ENCODE results near the gene NAPB. TPM values are rescaled to one million over a fixed set of nuclear protein-coding genes. Genes with fewer than 3 reads are reported as not detected.

Gene NAPB
- total RNA-seq, 1 experiment from 2014 or later = 5.8 TPM

DNA sequence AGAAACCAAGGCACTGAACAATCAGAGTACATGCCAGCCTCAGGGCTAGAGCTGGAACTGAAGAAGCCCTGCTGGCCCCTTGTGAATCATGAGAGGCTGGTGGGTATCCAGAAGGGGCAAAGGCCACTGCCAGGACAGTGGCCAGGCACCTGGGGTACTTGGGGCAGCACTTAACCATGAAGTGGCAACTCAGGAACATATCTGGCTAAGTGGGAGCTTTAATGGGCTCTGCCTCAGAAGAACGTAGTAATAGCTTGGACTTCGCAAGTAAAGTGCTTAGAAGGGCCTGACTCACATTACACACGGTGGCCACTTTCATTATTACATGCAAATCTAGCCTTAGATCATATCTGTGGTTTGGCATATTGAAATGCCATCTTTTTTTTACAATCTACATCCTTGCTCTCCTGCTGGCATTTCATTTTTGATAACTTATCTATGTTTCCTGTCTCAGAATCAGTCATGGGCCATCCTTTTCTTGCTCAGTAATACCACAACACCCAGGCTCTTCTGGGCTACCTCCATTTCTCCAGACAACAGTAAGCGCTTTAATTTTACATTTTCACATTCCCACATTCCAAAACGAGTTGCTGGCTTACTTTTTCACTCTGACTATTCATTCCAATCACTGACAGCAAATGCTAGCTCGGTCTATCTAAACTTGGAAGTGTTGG, 21.6 kb downstream of the NAPB start:
- ATAC-seq (no peak), DNase-seq (ENCODE audit: low read depth, low spot score) (no peak)
- no peaks in the 10 kb centered on the region for H3K27me3 ChIP-seq (ENCODE audit: control insufficient read depth, insufficient read depth, low read length)
- no peak overlapping the region for H3K4me3 ChIP-seq (ENCODE audit: low read depth in 2 of 2, low read length in 2 of 2)
- in situ Hi-C loops (cut with HindIII; ENCODE audit: low pct_unique_long_range_greater_than_20kb, low sequenced_read_pairs) = no loop called here
- intact Hi-C loops (cut with micrococcal nuclease; ENCODE audit: unreplicated experiment) = no loop called here
- H3K36me3 ChIP-seq (ENCODE audit: control insufficient read depth, insufficient read depth, low read length) = no peaks in the 10 kb centered on the region; the same call in 1 of the 2 replicates
- CTCF ChIA-PET = no interaction called here
- BruUV-seq (replicated peaks) = no TSS peak
- H3K9me3 ChIP-seq (ENCODE audit: control insufficient read depth, insufficient read depth, low read depth, low read length) = no peaks in the 10 kb centered on the region
- no peaks in the 10 kb centered on the region for H3K4me1 ChIP-seq (ENCODE audit: control insufficient read depth, insufficient read depth, low read length)
- TF ChIP-seq, protein P1, sequence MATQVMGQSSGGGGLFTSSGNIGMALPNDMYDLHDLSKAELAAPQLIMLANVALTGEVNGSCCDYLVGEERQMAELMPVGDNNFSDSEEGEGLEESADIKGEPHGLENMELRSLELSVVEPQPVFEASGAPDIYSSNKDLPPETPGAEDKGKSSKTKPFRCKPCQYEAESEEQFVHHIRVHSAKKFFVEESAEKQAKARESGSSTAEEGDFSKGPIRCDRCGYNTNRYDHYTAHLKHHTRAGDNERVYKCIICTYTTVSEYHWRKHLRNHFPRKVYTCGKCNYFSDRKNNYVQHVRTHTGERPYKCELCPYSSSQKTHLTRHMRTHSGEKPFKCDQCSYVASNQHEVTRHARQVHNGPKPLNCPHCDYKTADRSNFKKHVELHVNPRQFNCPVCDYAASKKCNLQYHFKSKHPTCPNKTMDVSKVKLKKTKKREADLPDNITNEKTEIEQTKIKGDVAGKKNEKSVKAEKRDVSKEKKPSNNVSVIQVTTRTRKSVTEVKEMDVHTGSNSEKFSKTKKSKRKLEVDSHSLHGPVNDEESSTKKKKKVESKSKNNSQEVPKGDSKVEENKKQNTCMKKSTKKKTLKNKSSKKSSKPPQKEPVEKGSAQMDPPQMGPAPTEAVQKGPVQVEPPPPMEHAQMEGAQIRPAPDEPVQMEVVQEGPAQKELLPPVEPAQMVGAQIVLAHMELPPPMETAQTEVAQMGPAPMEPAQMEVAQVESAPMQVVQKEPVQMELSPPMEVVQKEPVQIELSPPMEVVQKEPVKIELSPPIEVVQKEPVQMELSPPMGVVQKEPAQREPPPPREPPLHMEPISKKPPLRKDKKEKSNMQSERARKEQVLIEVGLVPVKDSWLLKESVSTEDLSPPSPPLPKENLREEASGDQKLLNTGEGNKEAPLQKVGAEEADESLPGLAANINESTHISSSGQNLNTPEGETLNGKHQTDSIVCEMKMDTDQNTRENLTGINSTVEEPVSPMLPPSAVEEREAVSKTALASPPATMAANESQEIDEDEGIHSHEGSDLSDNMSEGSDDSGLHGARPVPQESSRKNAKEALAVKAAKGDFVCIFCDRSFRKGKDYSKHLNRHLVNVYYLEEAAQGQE (IDR thresholded peaks at IDR 0.05; ENCODE audit: insufficient read depth in 1 of 2, low read depth in 2 of 2, low read length in 1 of 2) = no peak
- no peak for TF ChIP-seq SIN3A (IDR thresholded peaks at IDR 0.05; ENCODE audit: borderline replicate concordance, insufficient read depth, low read depth, low read length)
- TF ChIP-seq, protein P2, sequence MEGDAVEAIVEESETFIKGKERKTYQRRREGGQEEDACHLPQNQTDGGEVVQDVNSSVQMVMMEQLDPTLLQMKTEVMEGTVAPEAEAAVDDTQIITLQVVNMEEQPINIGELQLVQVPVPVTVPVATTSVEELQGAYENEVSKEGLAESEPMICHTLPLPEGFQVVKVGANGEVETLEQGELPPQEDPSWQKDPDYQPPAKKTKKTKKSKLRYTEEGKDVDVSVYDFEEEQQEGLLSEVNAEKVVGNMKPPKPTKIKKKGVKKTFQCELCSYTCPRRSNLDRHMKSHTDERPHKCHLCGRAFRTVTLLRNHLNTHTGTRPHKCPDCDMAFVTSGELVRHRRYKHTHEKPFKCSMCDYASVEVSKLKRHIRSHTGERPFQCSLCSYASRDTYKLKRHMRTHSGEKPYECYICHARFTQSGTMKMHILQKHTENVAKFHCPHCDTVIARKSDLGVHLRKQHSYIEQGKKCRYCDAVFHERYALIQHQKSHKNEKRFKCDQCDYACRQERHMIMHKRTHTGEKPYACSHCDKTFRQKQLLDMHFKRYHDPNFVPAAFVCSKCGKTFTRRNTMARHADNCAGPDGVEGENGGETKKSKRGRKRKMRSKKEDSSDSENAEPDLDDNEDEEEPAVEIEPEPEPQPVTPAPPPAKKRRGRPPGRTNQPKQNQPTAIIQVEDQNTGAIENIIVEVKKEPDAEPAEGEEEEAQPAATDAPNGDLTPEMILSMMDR (IDR thresholded peaks at IDR 0.05) = no peak
- TF ChIP-seq POLR2AphosphoS5 (IDR thresholded peaks at IDR 0.05; ENCODE audit: low read depth, low read length) = no peak
- no peak for TF ChIP-seq TCF7L2 (IDR thresholded peaks at IDR 0.05; ENCODE audit: low read depth, low read length)
- no peak overlapping the region for H3K27ac ChIP-seq (ENCODE audit: low read length)
- POLR2A ChIA-PET = no interaction called here

DNA sequence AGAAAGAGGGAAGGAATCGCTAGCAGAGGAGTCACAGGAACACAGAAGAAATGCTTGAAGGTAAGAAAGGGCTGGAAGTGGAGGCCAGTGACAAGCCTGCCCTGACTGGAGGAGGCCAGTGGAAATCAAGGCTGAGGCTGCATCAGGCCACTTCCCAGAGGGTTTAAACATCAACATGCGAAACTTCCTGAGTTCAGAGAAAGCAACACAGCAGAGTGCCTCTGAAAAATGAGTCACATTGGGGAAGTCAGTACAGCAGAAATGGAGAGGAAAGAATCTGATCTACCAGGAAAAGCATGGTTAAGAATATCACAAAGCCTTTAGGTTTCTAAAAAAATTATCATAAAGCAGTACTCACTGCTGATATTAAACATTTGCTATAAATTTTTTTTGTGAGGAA, 23.3 kb downstream of the NAPB start:
- Histone ChIP-seq H3K4me3 (ENCODE audit: low read depth in 2 of 2, low read length in 2 of 2) (no peak overlapping the region), H3K27ac (ENCODE audit: low read length) (no peak overlapping the region), H3K9me3 (ENCODE audit: control insufficient read depth, insufficient read depth, low read depth, low read length) (no peaks in the 10 kb centered on the region), H3K4me1 (ENCODE audit: control insufficient read depth, insufficient read depth, low read length) (no peaks in the 10 kb centered on the region), H3K27me3 (ENCODE audit: control insufficient read depth, insufficient read depth, low read length) (no peaks in the 10 kb centered on the region), H3K36me3 (ENCODE audit: control insufficient read depth, insufficient read depth, low read length) (no peaks in the 10 kb centered on the region; the same call in 1 of the 2 replicates)
- POLR2A ChIA-PET = no interaction called here
- no TSS peak for BruUV-seq (replicated peaks)
- ATAC-seq (no peak), DNase-seq (ENCODE audit: low read depth, low spot score) (no peak)
- CTCF ChIA-PET = no interaction called here
- TF ChIP-seq, protein P2 (IDR thresholded peaks at IDR 0.05) = no peak
- TF ChIP-seq POLR2AphosphoS5 (IDR thresholded peaks at IDR 0.05; ENCODE audit: low read depth, low read length) = no peak
- TF ChIP-seq TCF7L2 (IDR thresholded peaks at IDR 0.05; ENCODE audit: low read depth, low read length) = no peak
- TF ChIP-seq SIN3A (IDR thresholded peaks at IDR 0.05; ENCODE audit: borderline replicate concordance, insufficient read depth, low read depth, low read length) = no peak
- TF ChIP-seq, protein P1 (IDR thresholded peaks at IDR 0.05; ENCODE audit: insufficient read depth in 1 of 2, low read depth in 2 of 2, low read length in 1 of 2) = no peak
- in situ Hi-C loops (cut with HindIII; ENCODE audit: low pct_unique_long_range_greater_than_20kb, low sequenced_read_pairs) = no loop called here
- intact Hi-C loops (cut with micrococcal nuclease; ENCODE audit: unreplicated experiment) = no loop called here
